ENCODE measurements around the gene AHSG.

Gene AHSG

GRCh38 chr3:186635532-186635931, 22.7 kb downstream of the AHSG start:
- ChIA-PET CTCF (no interaction called here), POLR2A (no interaction called here)
- TF ChIP-seq HDGF (IDR thresholded peaks at IDR 0.05; ENCODE audit: borderline replicate concordance), result no peak
- no peak for TF ChIP-seq SP1 (IDR thresholded peaks at IDR 0.05)
- no peak for DNase-seq (ENCODE audit: extremely low spot score)

- CTCF ChIA-PET, result no interaction called here
- TF ChIP-seq BHLHE40 (IDR thresholded peaks at IDR 0.05; ENCODE audit: borderline replicate concordance) (no peak), FOXK2 (IDR thresholded peaks at IDR 0.05) (no peak), NFRKB (IDR thresholded peaks at IDR 0.05) (no peak), HDGF (IDR thresholded peaks at IDR 0.05; ENCODE audit: borderline replicate concordance) (no peak), FOXM1 (IDR thresholded peaks at IDR 0.05; ENCODE audit: borderline replicate concordance) (no peak), ARNT (IDR thresholded peaks at IDR 0.05) (no peak), SUZ12 (IDR thresholded peaks at IDR 0.05) (no peak), FOXA1 (IDR thresholded peaks at IDR 0.05) (no peak), PKNOX1 (IDR thresholded peaks at IDR 0.05) (no peak), CTBP1 (IDR thresholded peaks at IDR 0.05; ENCODE audit: borderline replicate concordance) (no peak), SP1 (IDR thresholded peaks at IDR 0.05) (no peak), ZNF384 (IDR thresholded peaks at IDR 0.05) (no peak), TARDBP (IDR thresholded peaks at IDR 0.05) (no peak)
- POLR2A ChIA-PET, result no interaction called here
- DNase-seq (ENCODE audit: extremely low spot score), result no peak
Observed at GRCh38 chr3:186636536-186636935, 23.7 kb downstream of the AHSG start.

- TF ChIP-seq PKNOX1 (IDR thresholded peaks at IDR 0.05) (no peak), HDGF (IDR thresholded peaks at IDR 0.05; ENCODE audit: borderline replicate concordance) (no peak), SUZ12 (IDR thresholded peaks at IDR 0.05) (no peak), L3MBTL2 (conservative IDR thresholded peaks at IDR 0.05) (no peak)
- DNase-seq (ENCODE audit: extremely low spot score), result no peak
- ChIA-PET CTCF (no interaction called here), POLR2A (no interaction called here)
Observed at GRCh38 chr3:186637686-186638085, 24.8 kb downstream of the AHSG start.

GRCh38 chr3:186638259-186638658, 25.4 kb downstream of the AHSG start:
- CTCF ChIA-PET, result no interaction called here

GRCh38 chr3:186639778-186640472, 27.1 kb downstream of the AHSG start, which contains the start of gene FETUB:
Gene FETUB, plus strand, starts transcription at chr3:186640399. Its CDS starts 62 bp downstream, at chr3:186640461.
- ChIA-PET POLR2A (no interaction called here), CTCF (no interaction called here)
- no peak for TF ChIP-seq BHLHE40 (IDR thresholded peaks at IDR 0.05; ENCODE audit: borderline replicate concordance)
- no peak for TF ChIP-seq SP1 (IDR thresholded peaks at IDR 0.05)
- TF ChIP-seq ZNF384 (IDR thresholded peaks at IDR 0.05), result no peak
- TF ChIP-seq SUZ12 (IDR thresholded peaks at IDR 0.05), result no peak
- TF ChIP-seq ARNT (IDR thresholded peaks at IDR 0.05), result no peak
- TF ChIP-seq CTBP1 (IDR thresholded peaks at IDR 0.05; ENCODE audit: borderline replicate concordance), result no peak
- no peak for TF ChIP-seq LEF1 (IDR thresholded peaks at IDR 0.05; ENCODE audit: borderline replicate concordance)
- no peak for TF ChIP-seq PKNOX1 (IDR thresholded peaks at IDR 0.05)
- no peak for TF ChIP-seq L3MBTL2 (conservative IDR thresholded peaks at IDR 0.05)
- no peak for TF ChIP-seq ELF4 (IDR thresholded peaks at IDR 0.05)
- TF ChIP-seq FOXA1 (IDR thresholded peaks at IDR 0.05), result no peak
- no peak for TF ChIP-seq NFRKB (IDR thresholded peaks at IDR 0.05)
- no peak for TF ChIP-seq FOXM1 (IDR thresholded peaks at IDR 0.05; ENCODE audit: borderline replicate concordance)
- no peak for TF ChIP-seq HDGF (IDR thresholded peaks at IDR 0.05; ENCODE audit: borderline replicate concordance)
- TF ChIP-seq TARDBP (IDR thresholded peaks at IDR 0.05), result no peak
- TF ChIP-seq FOXK2 (IDR thresholded peaks at IDR 0.05), result no peak
- no peak for DNase-seq (ENCODE audit: extremely low spot score)

More at GRCh38 chr3:186638259-186638658, 25.4 kb downstream of the AHSG start:
- POLR2A ChIA-PET, result no interaction called here
- no peak for TF ChIP-seq ELF4 (IDR thresholded peaks at IDR 0.05)
- no peak for TF ChIP-seq FOXK2 (IDR thresholded peaks at IDR 0.05)
- no peak for TF ChIP-seq NFRKB (IDR thresholded peaks at IDR 0.05)
- no peak for TF ChIP-seq SP1 (IDR thresholded peaks at IDR 0.05)
- TF ChIP-seq PKNOX1 (IDR thresholded peaks at IDR 0.05), result no peak
- TF ChIP-seq LEF1 (IDR thresholded peaks at IDR 0.05; ENCODE audit: borderline replicate concordance), result no peak
- no peak for TF ChIP-seq SUZ12 (IDR thresholded peaks at IDR 0.05)
- DNase-seq (ENCODE audit: extremely low spot score), result no peak

- POLR2A ChIA-PET, result no interaction called here
- CTCF ChIA-PET, result interaction anchor here (0.8 kb wide), 1 partner anchor 23 kb away, joined by 3 read pairs; no protein-coding TSS in a partner anchor
- TF ChIP-seq ELF4 (IDR thresholded peaks at IDR 0.05), result no peak
- TF ChIP-seq TARDBP (IDR thresholded peaks at IDR 0.05), result no peak
- TF ChIP-seq ARNT (IDR thresholded peaks at IDR 0.05), result no peak
- no peak for TF ChIP-seq LEF1 (IDR thresholded peaks at IDR 0.05; ENCODE audit: borderline replicate concordance)
- TF ChIP-seq SUZ12 (IDR thresholded peaks at IDR 0.05), result no peak
- DNase-seq (ENCODE audit: extremely low spot score), result no peak
Observed at GRCh38 chr3:186640473-186640818, 27.6 kb downstream of the AHSG start.

Data from HEK293T (cell line).